HUES48 (cell line): ENCODE data around the gene PAAF1.
"Not testable (repeated sequence)": the region's sequence is repeated elsewhere in the genome, so short reads cannot be mapped to it uniquely, and the experiment has no call there.

Experiments used
- H3K27ac ChIP-seq: one replicate; pipeline ENCODE4 v1.7.0; 2013; ENCODE audit warnings: low read depth, low read length, inconsistent platforms
- H3K27me3 ChIP-seq: 2 replicates; pipeline ENCODE4 v1.6.1; 2013; ENCODE audit warnings: mild to moderate bottlenecking, low read length; ENCODE audit not compliant: control insufficient read depth, insufficient read depth
- H3K36me3 ChIP-seq: 2 replicates; pipeline ENCODE4 v1.6.1; 2013; ENCODE audit warnings: low read length; ENCODE audit not compliant: control insufficient read depth, insufficient read depth
- H3K4me1 ChIP-seq: 2 replicates; pipeline ENCODE4 v1.6.1; 2013; ENCODE audit warnings: mild to moderate bottlenecking, low read length; ENCODE audit not compliant: control insufficient read depth, insufficient read depth
- H3K4me3 ChIP-seq: 2 replicates; pipeline ENCODE4 v1.5.1; 2013; ENCODE audit warnings: mild to moderate bottlenecking, low read depth, low read length
- H3K9ac ChIP-seq: 2 replicates; pipeline ENCODE4 v1.6.1; 2013; ENCODE audit warnings: mild to moderate bottlenecking, low read depth, low read length, moderate library complexity
- H3K9me3 ChIP-seq: 2 replicates; pipeline ENCODE4 v1.6.1; 2013; ENCODE audit warnings: low read length; ENCODE audit not compliant: control insufficient read depth, insufficient read depth

The PAAF1 gene

GRCh38 chr11:73921180-73921579 is 44.4 kb downstream of the PAAF1 start:
- Histone ChIP-seq H3K9me3 (no peaks in the 10 kb centered on the region), H3K27ac (no peak overlapping the region), H3K4me3 (no peak overlapping the region), H3K27me3 (no peaks in the 10 kb centered on the region), H3K36me3 (peaks cover 20% of the 10 kb centered on the region), H3K4me1 (no peaks in the 10 kb centered on the region), H3K9ac (no peak overlapping the region)

DNA sequence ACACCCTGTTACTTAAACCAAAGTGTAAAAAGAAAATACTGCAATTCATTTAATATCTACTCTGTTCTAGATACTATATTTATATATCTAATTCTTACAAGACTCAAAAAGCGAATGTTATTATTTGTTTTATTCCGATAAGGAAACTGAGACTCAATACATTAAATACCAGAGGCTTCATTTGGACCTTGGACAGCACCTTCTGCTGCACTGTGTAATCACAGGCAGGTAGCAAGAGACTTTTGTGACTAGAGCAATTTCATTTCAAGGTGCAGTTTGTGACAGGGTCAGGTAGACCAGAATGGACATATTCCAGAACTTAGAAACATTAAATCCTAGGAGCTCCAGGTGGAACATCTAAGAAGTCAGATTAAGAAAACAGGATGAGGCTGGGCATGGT is 52.6 kb downstream of the PAAF1 start:
- Histone ChIP-seq H3K36me3 (peaks cover 25% of the 10 kb centered on the region), H3K27ac (no peak overlapping the region)

GRCh38 chr11:73931039-73931645 is 54.3 kb downstream of the PAAF1 start:
- peaks cover 4% of the 10 kb centered on the region; the same call in 1 of the 2 replicates for H3K4me1 ChIP-seq
- no peaks in the 10 kb centered on the region for H3K27me3 ChIP-seq
- H3K36me3 ChIP-seq: peaks cover 20% of the 10 kb centered on the region
- no peak overlapping the region for H3K4me3 ChIP-seq
- H3K9ac ChIP-seq: no peak overlapping the region
- H3K27ac ChIP-seq: peak overlapping the region; percentile 65
- no peaks in the 10 kb centered on the region for H3K9me3 ChIP-seq

More for the DNA sequence above, 52.6 kb downstream of the PAAF1 start:
- no peak overlapping the region for H3K4me3 ChIP-seq
- H3K9me3 ChIP-seq: no peaks in the 10 kb centered on the region
- no peak overlapping the region for H3K9ac ChIP-seq
- H3K4me1 ChIP-seq: peaks cover 4% of the 10 kb centered on the region; the same call in 1 of the 2 replicates
- H3K27me3 ChIP-seq: no peaks in the 10 kb centered on the region

GRCh38 chr11:73931951-73932350 is 55.2 kb downstream of the PAAF1 start:
- Histone ChIP-seq H3K4me3 (no peak overlapping the region), H3K27ac (no peak overlapping the region), H3K9me3 (no peaks in the 10 kb centered on the region), H3K27me3 (no peaks in the 10 kb centered on the region), H3K36me3 (peaks cover 16% of the 10 kb centered on the region), H3K9ac (no peak overlapping the region), H3K4me1 (peaks cover 4% of the 10 kb centered on the region; the same call in 1 of the 2 replicates)

GRCh38 chr11:73932781-73933180 is 56.0 kb downstream of the PAAF1 start:
- H3K27ac ChIP-seq: no peak overlapping the region
- peaks cover 4% of the 10 kb centered on the region; the same call in 1 of the 2 replicates for H3K4me1 ChIP-seq
- H3K27me3 ChIP-seq: no peaks in the 10 kb centered on the region
- no peak overlapping the region for H3K9ac ChIP-seq
- H3K4me3 ChIP-seq: no peak overlapping the region
- peaks cover 8% of the 10 kb centered on the region for H3K36me3 ChIP-seq
- no peaks in the 10 kb centered on the region; the same call in 1 of the 2 replicates for H3K9me3 ChIP-seq

DNA sequence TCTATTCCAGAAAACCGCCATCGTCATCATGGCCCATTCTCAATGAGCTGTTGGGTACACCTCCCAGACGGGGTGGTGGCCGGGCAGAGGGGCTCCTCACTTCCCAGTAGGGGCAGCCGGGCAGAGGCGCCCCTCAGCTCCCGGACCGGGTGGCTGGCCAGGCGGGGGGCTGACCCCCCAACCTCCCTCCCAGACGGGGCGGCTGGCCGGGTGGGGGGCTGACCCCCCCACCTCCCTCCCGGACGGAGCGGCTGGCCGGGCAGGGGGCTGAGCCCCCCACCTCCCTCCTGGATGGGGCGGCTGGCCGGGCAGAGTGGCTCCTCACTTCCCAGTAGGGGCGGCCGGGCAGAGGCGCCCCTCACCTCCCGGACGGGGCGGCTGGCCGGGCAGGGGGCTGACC is 59.2 kb downstream of the PAAF1 start:
- H3K27ac ChIP-seq, H3K4me1 ChIP-seq, H3K36me3 ChIP-seq, H3K27me3 ChIP-seq, H3K9me3 ChIP-seq, H3K9ac ChIP-seq, H3K4me3 ChIP-seq: not testable (repeated sequence)

DNA sequence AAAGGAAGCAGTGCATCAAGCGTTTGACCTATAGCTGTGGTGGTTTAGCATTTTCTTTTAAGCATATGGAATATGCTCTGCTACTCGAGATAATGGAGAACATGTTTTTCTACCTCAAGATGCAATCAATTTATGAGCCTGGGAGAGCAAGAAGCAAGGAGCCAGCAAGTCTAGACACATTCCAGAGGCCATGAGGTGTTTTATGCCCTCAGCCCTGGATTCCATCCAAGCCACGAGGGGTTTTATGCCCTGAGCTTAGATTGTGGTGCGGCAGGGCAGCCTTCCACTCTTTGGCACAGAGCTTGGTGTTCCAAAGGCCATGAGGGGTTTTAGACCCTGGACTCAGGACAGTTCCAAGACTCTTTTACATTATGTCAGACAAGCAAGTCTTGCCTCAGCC is 62.3 kb downstream of the PAAF1 start:
- no peak overlapping the region for H3K9ac ChIP-seq
- H3K27me3 ChIP-seq: no peaks in the 10 kb centered on the region
- H3K27ac ChIP-seq: no peak overlapping the region
- no peaks in the 10 kb centered on the region for H3K4me1 ChIP-seq
- peaks cover 4% of the 10 kb centered on the region; the same call in 1 of the 2 replicates for H3K9me3 ChIP-seq
- no peak overlapping the region for H3K4me3 ChIP-seq
- H3K36me3 ChIP-seq: no peaks in the 10 kb centered on the region

- Histone ChIP-seq H3K9ac (no peak overlapping the region), H3K27me3 (no peaks in the 10 kb centered on the region), H3K4me3 (no peak overlapping the region), H3K9me3 (peaks cover 4% of the 10 kb centered on the region; the same call in 1 of the 2 replicates), H3K36me3 (no peaks in the 10 kb centered on the region), H3K4me1 (no peaks in the 10 kb centered on the region), H3K27ac (no peak overlapping the region)
Observed at GRCh38 chr11:73940801-73941570, 64.2 kb downstream of the PAAF1 start.

- peaks cover 8% of the 10 kb centered on the region; the same call in 1 of the 2 replicates for H3K9me3 ChIP-seq
- H3K4me3 ChIP-seq: no peak overlapping the region
- H3K27ac ChIP-seq: no peak overlapping the region
- H3K36me3 ChIP-seq: no peaks in the 10 kb centered on the region
- no peak overlapping the region for H3K9ac ChIP-seq
- H3K4me1 ChIP-seq: no peaks in the 10 kb centered on the region
- H3K27me3 ChIP-seq: no peaks in the 10 kb centered on the region
Observed at GRCh38 chr11:73942010-73942409, 65.2 kb downstream of the PAAF1 start.

DNA sequence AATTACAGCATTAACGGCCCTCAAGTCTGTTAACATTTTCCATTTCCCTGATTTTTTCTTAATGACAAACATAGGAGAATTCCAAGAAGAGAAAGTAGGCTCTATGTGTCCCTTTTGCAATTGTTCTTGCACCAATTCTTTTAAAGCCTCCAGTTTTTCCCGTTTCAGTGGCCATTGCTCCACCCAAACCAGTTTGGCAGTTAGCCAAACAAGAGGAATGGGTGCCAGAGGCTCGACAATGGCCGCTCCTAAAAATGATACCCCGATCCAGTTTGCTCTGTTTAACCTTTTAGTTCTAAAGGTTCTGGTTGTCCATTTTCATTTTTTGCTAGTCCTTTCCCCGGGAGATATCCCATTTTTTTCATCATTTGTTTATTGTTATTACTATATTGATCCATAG is 67.3 kb downstream of the PAAF1 start:
- peaks cover 8% of the 10 kb centered on the region; the same call in 1 of the 2 replicates for H3K9me3 ChIP-seq
- H3K9ac ChIP-seq: no peak overlapping the region
- H3K4me1 ChIP-seq: no peaks in the 10 kb centered on the region
- no peaks in the 10 kb centered on the region for H3K36me3 ChIP-seq
- H3K4me3 ChIP-seq: no peak overlapping the region
- H3K27ac ChIP-seq: no peak overlapping the region
- no peaks in the 10 kb centered on the region for H3K27me3 ChIP-seq

- Histone ChIP-seq H3K36me3 (no peaks in the 10 kb centered on the region), H3K4me3 (no peak overlapping the region), H3K4me1 (no peaks in the 10 kb centered on the region), H3K9me3 (peaks cover 8% of the 10 kb centered on the region; the same call in 1 of the 2 replicates), H3K9ac (no peak overlapping the region), H3K27ac (no peak overlapping the region), H3K27me3 (no peaks in the 10 kb centered on the region)
Observed at GRCh38 chr11:73944901-73945300, 68.1 kb downstream of the PAAF1 start.
